Stimulated activated CD4-positive, alpha-beta T cell treated with anti-CD3 and anti-CD28 coated beads, Interleukin-1b, Interleukin-23, amount 100 ng/mL, for 24 hours (primary cell): ENCODE results near the gene KNCN.

Source experiments
- DNase-seq, 4 experiments: peaks; one replicate each; pipeline ENCODE4 v3.0.0-alpha.2; 2020; ENCODE audit warnings: low read depth in 4 of 4, low spot score in 1 of 4

The KNCN gene

DNA sequence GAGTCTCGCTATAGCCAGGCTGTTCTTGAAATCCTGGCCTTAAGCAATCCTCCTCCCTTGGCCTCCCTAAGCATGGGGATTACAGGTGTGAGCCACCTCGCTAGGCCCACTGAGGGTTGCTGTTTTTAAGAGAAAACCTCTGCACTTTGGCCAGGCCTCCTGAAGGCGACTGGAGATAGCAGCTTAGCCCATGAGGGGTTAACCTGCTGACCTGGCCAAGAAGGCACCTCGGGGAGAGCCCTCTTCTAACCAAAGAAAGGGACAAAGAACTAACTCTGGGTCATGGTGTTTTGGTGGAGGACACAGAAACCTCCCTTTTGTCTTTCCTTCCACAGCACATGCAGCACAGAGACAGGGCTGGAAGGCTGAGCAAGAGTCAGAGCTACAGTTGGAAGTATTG, 17.7 kb upstream of the KNCN start:
- DNase-seq, result no peak

DNA sequence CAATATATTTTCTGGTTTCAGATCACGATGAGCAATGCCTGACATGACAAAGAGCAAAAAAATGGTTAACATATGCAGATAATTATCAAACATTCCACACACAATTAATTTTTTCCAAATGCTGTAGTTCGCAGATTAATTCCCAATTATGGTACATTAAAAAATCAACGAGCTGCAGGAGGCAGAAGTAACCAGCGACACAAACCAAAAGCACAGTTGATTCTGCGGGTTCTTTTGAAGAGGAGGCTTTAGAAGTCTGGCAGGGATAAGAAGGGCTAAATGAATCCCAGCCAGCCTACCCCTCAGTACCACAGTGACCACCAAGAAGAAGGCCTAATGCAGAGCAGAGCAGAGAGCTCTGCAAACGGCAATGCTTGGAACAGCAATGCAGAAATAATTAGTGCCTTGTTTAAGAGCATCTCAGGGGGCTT, 17.0 kb upstream of the KNCN start:
- DNase-seq, result no peak

DNA sequence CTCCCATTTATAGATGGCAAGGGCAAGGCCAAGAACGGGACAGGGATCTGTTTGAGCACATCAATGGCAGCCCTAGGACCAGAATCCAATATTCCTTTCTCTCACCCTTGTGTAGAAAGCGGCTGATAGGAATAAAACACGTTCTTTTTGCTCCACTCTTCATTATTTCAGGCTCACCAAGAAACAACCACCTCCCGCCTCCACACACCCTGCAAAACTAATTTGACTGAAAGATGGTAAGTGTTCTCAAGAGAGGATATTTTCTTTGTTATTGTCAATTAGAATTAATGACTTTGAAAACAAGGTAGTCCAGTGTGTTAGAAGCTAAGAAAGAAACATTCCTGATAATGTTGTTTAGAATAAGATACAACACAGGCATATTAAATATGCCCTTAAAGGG, 11.9 kb upstream of the KNCN start:
- no peak for DNase-seq

DNA sequence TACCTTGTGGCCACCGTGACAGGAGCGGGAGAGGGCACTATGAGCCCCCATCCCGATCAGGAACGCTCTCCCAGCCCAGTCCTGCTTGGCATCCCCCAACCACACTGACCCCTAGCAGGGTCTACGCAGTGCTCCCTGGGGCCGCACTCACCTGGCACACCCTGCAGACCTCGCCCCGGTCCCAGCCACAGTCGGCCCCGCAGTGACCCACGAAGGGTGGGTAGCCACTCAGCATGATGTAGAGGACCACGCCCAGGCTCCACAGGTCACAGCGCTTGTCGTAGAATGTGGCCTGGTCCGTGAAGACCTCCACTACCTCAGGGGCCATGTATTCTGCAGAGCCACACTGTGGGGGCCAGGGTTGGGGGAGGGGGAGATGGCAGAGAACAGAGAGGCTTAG, 11.1 kb upstream of the KNCN start:
- no peak for DNase-seq

DNA sequence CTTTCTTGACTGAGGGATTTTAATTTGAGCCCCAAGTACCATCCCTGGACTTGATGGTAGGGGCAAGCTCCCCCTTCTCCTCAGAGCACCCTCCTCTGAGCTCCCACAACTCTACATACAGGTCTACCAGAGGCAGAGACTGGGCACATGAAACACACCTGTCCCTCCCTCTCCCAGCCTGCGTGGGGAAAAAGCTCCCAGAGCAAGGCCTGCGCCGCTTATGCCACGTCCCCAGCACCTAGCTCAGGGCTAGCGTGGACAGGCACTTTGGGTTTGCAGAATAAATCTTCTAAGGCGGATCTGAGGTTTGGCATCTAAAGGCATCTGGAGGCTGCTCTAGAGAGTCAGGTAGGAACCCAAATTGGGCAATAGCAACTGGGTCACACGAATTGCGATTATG, 7.5 kb upstream of the KNCN start:
- no peak for DNase-seq

DNA sequence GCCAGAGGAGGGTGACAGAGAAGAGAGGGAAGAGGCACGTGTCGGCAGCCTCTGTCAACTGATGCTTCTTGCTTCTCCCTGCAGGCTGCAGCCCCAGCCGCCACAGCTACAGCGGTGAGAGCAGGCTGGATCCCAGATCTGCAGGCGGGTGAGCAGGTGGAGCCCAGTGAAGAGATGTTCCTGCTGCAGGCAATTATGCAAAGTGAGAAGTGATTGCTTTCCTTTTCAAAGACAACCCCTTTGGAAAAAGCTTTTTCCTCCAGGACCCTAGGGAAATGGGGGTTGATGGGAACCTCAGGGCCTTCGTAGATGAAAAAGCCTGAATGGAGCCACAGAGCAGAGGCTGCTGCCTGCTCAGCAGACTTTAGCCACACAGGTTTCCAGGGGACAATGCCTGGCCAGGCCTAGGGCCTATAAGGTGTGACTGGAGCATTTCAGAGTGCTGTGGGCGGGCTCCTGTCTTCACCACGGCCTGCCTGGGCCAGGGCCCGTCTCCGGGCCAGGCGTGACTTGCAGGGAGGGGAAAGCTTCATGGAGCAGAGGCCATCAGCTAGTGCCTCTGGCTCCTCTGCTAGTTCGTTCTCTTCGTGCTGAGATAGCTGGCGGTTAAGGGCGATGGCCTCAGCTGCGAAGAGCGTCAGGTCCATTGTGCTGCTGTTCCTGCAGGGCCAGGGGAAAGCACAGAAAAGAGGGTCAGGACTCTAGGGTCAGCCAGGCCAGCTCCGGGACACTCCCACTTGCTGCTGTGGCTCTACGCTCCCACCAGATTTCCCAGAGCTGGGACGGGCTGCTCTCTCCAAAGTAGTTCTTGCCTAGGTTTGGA, 6.9 kb upstream of the KNCN start:
- DNase-seq, result no peak

DNA sequence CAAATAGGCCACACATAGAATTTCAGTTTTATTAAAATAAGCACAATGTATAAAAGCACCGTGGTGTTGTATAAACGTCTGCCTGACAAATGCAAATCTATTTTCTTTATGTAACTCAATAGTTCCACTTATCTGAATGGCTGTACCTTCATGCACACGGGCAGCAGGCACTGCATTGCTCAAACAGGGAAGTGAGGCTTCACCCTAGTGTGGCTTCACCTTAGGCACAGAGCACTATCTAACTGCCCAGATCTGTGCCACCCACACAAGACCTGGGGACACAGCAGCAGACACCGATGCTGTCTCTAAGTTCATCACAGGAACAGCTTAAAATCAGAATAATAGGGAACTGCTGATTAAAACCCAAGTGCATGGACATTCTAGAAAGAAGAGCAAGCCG, 6.0 kb upstream of the KNCN start:
- no peak for DNase-seq

DNA sequence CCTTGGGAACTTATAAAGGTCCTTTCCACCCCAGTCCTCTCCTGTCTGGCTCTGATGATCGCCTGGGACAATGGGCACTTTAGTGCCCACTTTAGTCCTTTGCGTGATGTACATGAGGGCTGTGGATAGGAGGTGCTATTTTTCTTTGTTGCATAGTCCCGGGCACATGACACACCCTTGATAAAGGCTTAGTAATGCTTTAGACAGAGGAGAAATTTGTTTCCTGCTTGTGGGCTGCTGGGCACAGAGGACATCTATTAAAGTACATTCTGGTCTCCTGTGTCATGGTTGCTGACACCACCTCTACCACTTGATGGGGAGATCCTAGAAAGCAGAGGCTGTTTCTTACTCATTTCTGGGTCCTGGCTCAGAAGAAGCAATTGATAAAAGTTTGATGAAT, 5.4 kb upstream of the KNCN start:
- DNase-seq, result no peak

DNA sequence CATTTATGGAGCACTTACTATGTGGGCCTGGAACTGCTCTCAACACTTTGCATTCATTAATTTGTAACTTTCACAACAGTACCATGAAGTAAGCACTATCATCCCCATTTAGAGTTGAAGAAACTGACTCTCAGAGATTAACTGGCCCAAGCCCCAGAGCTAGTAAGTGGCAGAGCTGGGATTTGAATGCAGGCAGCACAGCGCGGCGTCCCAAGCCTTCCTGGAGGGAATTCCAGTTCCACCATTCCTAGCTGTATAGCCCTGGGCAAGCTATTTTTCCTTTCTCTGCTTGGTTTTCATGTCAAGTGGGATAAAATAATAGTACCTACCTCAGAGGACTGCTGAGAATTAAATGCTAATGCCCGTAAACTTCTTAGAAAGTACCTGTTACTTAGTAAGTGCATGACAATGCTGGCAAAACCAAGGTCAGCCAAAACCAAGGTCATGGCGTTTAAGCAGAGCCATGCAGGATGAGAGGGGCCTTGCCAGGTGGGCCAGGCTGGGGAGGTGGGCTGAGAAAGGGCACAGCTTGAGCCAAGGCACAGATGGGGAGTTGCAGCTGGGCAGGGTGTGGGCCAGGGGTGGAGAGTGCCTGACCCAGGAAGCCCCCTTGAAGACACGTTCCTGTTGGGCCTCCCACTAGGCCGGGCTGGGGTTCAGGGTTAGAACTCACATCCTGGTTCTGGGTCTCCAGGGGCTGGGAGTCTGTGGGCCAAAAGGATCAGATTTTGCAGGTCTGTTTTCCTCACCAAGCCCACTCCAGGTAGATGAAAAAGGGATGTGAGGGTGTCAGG, 4.6 kb upstream of the KNCN start:
- no peak for DNase-seq

DNA sequence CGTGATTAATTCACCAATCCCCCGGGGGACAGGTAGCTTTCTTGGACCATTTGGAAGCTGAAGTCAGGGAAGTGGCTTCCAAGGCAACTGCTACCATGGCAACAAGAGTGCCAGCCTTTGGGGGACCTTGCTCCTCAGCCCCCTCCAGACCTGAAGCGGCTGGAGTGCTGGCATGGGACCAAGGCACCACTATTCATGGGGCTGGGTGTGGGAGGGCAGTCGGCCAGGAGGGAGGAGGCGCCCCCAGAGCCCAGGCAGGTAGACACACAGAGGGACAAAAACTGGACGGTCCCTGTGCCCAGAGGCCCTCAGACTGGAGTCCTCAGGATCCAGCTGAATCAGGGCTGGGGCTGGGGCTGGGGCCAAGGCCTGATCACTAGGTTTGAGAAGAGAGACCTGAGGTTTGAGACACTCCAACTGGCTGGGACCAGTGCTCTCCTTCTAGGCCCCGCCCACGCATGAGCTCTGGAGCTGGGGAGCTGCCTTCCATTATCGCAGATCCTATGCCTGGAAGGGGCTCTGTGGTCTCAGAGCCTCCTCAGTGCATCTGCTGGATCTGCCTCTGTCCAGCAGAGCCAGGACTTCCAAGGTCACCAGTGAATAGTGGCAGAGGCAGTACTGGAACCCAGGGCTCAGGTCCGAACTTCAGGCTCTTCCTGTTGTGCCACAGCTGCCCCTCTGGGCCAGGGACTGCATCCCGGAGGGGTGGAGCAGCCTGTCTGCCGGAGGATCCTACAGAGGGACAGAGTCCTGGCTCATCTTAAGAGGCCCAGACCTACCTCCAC, 3.3 kb upstream of the KNCN start:
- no peak for DNase-seq

DNA sequence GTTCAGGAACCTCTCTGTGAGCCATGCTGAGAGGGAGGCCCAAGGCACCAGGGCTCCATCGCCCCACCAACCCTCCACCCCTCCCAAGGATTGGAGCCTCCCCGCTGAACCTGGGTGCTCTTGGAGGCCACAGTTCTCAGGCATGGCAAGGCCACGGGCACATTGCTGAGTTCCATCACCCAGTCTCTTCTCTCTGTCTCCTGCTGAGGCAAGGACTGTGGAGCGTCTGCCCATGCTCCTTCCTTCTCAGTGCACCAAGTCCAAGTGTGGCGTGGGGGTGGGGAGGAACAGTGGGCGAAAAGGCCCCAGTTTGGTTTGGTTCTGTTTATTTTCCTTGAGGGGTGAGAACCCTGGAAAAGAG, 2.8 kb upstream of the KNCN start:
- no peak for DNase-seq

DNA sequence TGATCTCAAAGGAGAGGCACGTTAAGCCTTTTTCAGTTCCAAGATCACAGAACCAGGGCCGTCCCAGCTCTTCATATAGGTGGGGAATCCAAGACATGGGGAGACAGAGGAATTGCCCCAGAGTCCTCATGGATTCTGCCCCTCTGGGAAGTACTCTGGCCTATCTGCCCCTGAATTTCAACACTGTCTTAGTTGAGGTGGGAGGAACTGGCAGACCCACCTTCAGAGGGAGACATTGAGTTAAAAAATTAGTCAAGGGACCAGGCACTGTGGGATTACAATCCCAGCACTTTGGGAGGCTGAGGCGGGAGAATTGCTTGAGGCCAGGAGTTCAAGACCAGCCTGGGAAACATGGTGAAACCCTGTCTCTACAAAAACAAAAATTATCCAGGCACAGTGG, 2.1 kb upstream of the KNCN start:
- no peak for DNase-seq

DNA sequence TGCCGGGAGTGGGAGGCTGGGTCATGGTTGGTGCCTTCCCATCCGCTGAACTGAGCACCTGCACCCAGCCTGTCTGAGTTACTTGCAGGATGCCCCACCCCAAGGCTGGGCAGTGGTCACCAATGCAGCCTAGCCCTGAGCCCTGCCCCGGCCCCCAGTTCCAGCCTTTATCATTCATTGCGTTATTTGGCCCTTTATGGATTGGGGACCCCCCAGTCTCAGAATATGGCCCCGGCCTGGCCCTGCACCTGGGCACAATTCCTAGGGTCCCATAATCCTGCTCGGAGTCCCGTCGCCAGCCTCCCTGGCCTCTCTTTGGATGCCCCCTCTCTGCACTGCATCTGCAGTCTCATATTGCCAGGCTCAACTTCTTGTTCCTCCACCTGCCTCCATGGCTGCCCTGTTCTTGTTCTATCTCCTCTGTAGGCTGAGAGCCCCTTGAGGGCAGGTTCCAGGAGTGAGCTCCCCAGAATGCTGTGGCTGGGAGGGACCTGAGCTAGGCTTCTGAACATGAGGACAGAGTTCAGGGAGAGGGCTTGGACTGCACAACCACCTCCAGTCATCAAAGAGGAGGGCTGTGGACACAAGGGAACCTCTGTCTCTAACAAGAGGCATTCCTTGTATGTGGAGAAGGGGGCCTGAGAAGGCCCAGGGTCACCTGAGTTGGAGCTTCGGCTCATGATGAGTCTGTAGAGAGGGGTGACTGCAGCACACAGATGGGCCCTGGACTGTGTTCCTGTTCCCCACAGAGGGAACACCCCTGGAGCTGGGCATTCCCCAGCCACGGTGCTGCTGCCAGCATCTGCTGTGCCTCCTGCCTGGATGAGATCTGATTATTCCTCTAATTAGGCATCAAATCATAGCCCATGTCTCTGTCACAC, 1.1 kb upstream of the KNCN start:
- no peak for DNase-seq

DNA sequence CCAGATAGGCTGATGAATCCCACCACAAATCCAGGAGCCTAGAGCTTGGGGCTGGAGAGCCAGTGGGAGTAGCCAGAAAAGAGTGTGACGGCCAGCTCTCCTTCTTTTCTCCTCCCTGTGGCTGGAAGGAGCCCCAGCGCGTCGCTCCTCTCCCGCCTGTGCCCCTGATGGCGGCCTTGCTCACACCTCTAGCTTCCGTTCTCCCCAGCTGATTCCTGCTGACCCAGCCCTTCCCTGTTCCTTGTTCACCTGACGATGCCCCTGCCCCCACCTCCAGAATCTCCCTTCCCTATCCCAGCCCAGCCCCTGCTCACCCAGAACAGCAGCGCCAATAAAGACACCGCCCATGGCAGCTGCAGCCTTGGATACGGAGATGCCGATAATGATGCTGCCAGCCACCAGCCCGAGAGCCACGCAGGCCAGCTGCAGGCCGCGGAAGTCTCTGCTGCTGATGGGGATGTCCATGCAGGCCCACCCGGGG, 656 bp downstream of the KNCN start:
- DNase-seq, result no peak

DNA sequence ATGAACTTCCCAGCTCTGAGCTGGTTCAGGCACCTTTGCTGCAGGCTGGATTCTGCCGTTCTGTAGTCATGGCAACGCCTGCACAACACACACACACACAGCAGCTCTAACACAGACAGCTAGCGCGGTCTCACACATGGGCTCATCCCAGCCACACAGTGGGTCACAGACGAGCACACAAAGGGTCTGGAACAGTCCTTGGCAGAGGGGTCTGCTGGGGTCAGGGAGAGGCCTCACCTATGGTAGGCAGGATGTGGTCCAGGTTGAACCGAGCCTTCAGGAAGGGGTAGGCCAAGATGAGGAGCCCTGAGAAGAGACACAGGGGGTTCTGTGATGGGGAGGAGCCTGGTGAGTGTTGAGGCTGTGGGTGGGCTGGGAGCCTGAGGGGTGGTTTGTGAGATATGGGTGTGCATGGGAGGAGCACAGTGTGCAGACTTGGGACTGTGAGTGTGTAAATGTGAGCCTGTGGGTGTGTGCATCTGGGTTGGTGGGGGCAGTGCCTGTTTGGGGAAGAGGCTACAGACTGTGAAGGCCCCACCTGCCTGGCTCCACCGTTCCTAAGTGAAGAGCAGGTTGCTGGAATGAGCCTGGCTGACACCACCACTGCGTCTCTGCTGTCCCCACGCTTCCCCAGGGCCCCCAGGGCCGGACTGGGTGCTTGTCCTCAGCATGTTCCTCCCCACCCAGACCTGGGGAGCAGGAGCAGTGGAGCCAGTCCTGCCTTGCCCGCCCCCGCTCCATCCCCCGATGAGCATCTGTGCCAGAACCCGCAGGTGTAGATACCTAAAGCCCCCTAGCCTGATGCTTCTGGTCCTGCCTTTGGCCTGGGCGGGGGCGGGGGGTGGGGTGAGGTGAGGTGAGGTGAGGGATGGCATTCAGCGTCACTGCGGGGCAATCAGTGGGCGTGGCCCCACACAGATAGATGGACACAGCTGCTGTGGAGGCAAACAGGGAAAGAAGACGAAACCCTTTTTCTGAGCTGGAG, 1.5 kb downstream of the KNCN start:
- DNase-seq, result no peak

DNA sequence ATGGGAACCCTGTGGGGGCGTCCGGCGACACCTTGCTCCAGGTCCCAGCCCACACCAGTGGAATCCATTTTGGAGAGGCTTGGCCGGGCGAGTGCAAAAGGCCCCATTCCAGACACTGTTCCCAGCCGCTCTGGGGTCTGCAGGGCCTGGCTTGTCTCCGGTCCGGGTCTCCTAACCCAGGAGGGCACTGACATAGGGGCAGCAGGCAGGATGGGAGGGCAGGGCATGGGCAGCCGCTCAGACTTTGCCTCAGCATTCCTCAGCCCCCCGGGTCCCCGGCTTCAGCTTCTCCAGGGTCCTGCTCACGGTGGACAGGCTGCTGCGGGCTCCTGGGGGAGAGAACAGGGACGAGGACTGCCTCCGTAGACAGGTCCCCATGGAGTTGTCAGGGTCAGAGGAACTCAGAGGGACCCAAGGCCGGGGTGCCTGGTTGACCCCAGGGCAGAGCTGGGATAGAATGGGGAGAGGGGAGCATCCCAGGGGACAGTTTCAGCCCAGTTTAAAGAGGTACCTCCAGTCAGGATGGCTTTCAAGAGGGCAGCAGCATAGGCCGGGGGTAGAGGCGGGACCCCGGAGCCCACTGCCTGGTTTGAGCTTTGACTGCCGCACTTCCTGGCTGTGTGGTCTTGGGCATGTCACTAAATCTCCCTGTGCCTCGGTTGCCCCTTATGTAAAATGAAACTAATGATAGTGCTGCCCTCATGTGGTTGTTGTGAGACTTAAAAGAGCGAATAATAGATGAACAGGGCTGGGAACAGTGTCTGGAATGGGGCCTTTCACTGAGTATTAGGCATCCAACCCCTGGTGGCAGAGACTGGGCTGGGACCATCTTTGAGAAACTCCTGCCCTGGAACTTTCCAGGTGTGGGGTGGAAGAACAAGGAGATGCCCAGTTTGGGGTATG, 3.7 kb downstream of the KNCN start:
- no peak for DNase-seq

DNA sequence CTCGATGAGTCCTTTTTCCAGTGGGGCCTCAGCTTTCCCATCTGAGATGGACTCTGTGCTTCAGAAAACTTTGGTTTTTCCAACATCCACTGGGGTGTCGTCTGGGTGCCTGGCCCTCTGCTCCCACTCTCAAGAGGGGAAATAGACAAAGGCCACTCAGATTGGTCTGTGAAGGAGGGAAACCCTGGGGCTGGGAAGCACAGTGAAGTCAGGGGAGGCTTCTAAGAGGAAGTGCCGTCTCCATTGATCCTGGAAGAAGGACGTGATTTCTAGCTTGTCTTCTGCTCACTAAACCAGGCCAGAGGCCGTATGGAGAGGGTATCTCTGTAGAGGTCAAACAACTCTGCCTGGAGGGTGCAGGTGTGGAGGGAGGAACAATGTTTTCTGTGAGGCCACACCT, 5.2 kb downstream of the KNCN start:
- no peak for DNase-seq

DNA sequence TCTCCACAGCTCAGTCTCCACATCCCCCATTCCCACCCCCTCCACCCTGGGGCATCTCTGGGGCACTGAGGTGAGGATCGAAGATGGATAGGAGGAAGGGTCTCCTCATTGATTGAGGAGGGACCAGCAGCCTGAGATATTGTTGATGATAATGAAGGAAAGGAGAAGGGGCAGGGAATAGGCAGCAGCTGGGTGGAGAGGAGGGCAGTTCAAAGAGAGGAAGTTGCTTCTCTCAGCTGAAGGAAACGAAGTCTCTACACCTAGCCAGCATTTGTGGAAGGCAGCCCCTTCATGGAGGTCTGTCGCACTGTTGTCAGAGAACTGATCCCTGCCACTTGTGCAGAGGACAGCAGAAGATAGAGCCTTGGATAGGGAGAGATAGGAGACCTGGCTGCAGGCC, 5.7 kb downstream of the KNCN start:
- DNase-seq, result no peak
